Nephron (organoid): Measurements from ENCODE around the gene SPEM3.

Source experiments
- H3K27ac Mint-ChIP-seq, 3 experiments: 2 replicates each; pipeline ENCODE4 v1.8.0; 2020; ENCODE audit warnings: mixed read lengths in 3 of 3, mild to moderate bottlenecking in 2 of 3, moderate library complexity in 1 of 3
- H3K27me3 Mint-ChIP-seq: 2 replicates; pipeline ENCODE4 v1.8.0; 2021; ENCODE audit warnings: low read depth, mild to moderate bottlenecking, moderate library complexity, mixed read lengths
- H3K36me3 Mint-ChIP-seq: 2 replicates; pipeline ENCODE4 v1.8.0; 2020; ENCODE audit warnings: low read depth, mixed read lengths
- H3K4me1 Mint-ChIP-seq: 2 replicates; pipeline ENCODE4 v1.8.0; 2020; ENCODE audit warnings: mixed read lengths
- H3K4me3 Mint-ChIP-seq, 3 experiments: 2 replicates each; pipeline ENCODE4 v1.8.0; 2020; ENCODE audit warnings: mild to moderate bottlenecking in 3 of 3, mixed read lengths in 3 of 3, moderate library complexity in 2 of 3
- H3K9me3 Mint-ChIP-seq: 2 replicates; pipeline ENCODE4 v1.8.0; 2020; ENCODE audit warnings: mixed read lengths
- TF ChIP-seq, protein P1 (sequence below), 3 experiments: fragments of 200-600 bp; sonication (generic); IDR thresholded peaks; one replicate each; pipeline ENCODE4 v1.5.0; 2021; ENCODE audit warnings: antibody characterized with exemption in 3 of 3; ENCODE audit not compliant: unreplicated experiment in 3 of 3

SPEM3 gene

DNA sequence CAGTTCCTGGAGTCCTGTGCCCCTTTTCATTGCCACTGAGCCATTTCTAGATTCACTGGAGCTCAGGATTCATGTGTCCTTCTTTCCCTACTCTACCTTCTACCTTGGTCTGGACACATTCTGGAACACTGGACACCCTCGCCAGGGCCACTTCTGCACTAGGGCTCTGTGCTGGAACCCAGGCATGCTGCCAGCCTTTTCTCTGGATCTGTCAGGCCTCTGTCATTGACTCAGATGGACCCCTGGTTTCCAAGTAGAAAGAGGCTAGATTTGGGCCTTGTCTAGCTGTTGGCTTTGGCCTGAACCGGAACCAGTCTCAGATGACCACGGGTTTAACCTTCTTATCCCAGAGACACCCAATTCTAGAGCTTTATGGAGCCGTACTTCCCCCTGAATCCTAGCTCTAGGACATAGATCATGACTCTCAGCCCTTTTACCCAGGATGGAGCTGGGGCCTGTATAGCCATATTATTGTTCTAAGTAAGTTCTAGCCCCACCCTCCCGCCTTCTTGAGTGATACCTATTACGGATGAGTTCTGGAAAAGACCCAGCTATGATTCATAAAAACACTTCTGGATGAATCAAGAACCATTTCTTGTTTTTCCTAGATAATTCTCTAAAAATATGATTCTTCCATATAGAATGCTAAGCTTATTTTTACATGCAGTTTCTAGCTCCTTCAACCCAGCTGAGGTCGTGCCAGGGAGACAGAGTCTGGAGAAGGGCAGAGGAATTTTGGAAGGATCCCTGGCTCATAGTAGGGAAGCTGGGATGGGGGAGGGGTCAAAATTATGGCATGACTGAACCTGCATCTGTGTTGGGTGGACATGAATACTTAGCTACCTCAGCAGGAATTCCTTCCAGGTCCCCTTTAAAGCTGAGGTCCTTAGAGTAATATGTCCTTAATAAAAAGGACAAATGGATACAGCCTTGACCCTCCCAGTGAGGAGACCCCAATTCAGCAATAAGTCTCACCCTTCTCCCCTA lies 15.1 kb downstream of the SPEM3 start:
- Mint-ChIP-seq H3K4me3 (peak overlapping the region; percentile 82 to 94 (median 86)), H3K27me3 (peaks cover 4% of the 10 kb centered on the region), H3K9me3 (no peaks in the 10 kb centered on the region), H3K27ac (peak overlapping the region; percentile 66 to 86 (median 85)), H3K36me3 (peaks cover 4% of the 10 kb centered on the region), H3K4me1 (peaks cover 72% of the 10 kb centered on the region)
- TF ChIP-seq, protein P1, sequence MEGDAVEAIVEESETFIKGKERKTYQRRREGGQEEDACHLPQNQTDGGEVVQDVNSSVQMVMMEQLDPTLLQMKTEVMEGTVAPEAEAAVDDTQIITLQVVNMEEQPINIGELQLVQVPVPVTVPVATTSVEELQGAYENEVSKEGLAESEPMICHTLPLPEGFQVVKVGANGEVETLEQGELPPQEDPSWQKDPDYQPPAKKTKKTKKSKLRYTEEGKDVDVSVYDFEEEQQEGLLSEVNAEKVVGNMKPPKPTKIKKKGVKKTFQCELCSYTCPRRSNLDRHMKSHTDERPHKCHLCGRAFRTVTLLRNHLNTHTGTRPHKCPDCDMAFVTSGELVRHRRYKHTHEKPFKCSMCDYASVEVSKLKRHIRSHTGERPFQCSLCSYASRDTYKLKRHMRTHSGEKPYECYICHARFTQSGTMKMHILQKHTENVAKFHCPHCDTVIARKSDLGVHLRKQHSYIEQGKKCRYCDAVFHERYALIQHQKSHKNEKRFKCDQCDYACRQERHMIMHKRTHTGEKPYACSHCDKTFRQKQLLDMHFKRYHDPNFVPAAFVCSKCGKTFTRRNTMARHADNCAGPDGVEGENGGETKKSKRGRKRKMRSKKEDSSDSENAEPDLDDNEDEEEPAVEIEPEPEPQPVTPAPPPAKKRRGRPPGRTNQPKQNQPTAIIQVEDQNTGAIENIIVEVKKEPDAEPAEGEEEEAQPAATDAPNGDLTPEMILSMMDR (IDR thresholded peaks at IDR 0.05; ENCODE audit: unreplicated experiment in 3 of 3): no peak

DNA sequence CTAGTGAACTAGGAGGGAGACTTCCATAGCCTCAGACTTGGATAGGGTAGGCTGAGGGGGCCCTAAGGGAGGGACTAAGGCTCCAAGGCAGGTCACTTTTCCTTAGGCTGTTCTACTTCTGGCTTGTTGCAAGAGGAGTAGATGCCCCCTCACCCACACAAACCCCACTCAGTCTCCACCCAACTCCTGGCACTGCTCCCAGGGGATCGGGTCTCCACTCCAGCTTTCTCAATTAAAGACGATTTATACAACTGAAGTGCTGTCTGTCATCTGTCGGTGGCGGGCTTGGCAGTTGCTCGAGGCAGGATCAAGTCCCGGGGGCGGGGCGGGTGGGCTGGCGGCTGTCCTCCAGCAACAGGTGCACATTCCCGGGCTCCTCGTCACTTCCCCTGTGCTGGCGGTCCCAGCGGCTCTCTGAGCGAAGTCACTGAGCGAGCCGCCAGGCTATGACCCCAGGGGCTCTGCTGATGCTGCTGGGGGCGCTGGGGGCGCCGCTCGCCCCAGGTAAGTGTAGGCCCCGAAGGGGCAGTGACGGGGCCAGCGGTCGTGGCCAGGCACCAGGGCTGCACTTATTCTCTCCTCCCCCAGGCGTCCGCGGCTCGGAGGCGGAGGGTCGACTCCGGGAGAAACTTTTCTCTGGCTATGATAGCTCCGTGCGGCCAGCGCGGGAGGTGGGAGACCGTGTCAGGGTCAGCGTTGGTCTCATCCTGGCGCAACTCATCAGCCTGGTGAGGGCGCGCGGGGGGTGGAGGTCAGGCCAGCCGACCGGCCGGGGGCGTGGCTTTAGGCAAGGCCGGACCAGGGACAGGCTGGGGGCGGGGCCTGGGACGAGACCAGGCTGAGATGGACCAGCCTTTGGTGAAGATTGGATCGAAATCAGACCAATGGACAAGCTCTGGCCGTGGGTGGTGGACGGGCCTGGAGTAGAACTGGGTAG lies 16.3 kb downstream of the SPEM3 start, which contains the start of gene CHRNB1:
Gene CHRNB1 (plus strand): TSS at position 380 of the 937 bp plus-strand sequence. CDS start 67 bp downstream, at position 447.
- H3K36me3 Mint-ChIP-seq: peaks cover 5% of the 10 kb centered on the region
- peaks cover 4% of the 10 kb centered on the region for H3K27me3 Mint-ChIP-seq
- peak within 1 kb of the TSS; percentile 86 to 90 (median 87) for H3K27ac Mint-ChIP-seq
- TF ChIP-seq, protein P1 (IDR thresholded peaks at IDR 0.05; ENCODE audit: unreplicated experiment in 3 of 3): peak in 2 of 3 experiments; percentile 7 to 11
- H3K4me3 Mint-ChIP-seq: peak within 1 kb of the TSS; percentile 82 to 94 (median 86)
- H3K9me3 Mint-ChIP-seq: no peaks in the 10 kb centered on the region
- peaks cover 69% of the 10 kb centered on the region for H3K4me1 Mint-ChIP-seq

DNA sequence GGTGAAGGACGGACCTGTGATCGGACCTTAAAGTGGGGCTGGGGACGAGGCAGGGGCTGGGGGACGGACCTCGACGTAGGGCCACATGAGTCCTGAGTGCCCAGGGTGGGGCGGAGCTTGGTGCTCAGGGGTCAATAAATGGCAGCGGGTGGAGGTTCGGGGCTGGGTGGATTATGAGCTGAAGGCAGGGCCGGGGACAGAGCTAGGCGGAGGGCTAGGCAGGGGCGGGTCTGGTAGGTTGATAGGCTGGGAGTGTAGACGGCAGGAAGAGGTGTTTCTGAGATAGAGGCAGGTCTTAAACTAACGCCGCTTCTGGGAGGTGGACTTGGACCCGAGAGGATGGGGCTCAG lies 16.9 kb downstream of the SPEM3 start:
- Mint-ChIP-seq H3K36me3 (peaks cover 5% of the 10 kb centered on the region), H3K9me3 (no peaks in the 10 kb centered on the region), H3K27me3 (peaks cover 4% of the 10 kb centered on the region), H3K4me1 (peaks cover 63% of the 10 kb centered on the region), H3K4me3 (peak overlapping the region; percentile 82 to 94 (median 86)), H3K27ac (peak overlapping the region; percentile 86 to 90 (median 87))
- TF ChIP-seq, protein P1 (IDR thresholded peaks at IDR 0.05; ENCODE audit: unreplicated experiment in 3 of 3): no peak

DNA sequence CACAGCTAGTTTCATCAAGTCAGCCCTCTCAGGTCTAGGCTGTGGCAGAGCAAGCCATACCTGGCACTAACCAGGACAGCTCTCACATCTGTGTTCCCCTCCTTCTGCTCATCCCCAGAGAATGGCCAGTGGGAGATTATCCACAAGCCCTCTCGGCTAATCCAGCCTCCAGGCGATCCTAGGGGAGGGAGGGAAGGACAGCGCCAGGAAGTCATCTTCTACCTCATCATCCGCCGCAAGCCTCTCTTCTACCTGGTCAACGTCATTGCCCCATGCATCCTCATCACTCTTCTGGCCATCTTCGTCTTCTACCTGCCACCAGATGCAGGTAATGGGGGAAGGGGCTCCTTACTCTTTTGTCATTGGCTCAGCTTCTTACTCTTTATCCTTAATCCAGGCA lies 19.8 kb downstream of the SPEM3 start:
- Mint-ChIP-seq H3K27me3 (peaks cover 4% of the 10 kb centered on the region), H3K27ac (peak overlapping the region in 2 of 3 experiments; percentile 48 to 49), H3K9me3 (no peaks in the 10 kb centered on the region), H3K4me3 (peak overlapping the region in 2 of 3 experiments; percentile 50 to 82), H3K36me3 (peaks cover 9% of the 10 kb centered on the region), H3K4me1 (peaks cover 38% of the 10 kb centered on the region)
- TF ChIP-seq, protein P1 (IDR thresholded peaks at IDR 0.05; ENCODE audit: unreplicated experiment in 3 of 3): no peak

DNA sequence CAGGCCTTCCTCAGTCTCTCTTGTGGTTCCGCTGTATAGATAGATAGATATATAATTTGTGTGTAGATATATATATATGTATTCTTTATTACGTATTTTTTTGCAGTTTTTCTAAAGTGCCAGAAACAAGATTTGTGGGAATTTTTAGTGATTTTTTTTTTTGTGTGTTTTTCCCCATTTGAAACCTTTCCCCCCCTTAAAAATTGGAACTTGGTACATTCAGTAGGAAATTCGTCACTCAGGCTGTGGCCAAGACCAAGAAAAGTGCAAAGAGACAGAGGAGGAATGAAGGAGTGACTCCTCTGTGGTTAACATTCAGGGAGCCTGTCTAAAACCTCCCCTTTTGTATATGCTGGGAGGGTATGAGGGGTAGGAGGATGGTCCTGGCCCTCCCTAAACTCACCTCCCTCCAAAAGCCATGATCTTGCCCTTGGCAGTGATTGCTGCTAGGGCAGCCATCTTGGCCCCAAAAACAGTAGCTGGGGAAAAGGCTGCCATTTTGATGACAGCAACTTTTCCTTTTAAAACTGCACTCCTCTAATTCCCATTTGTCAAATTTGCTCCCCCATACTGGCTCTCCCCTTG lies 31.4 kb downstream of the SPEM3 start:
- Mint-ChIP-seq H3K36me3 (peaks cover 28% of the 10 kb centered on the region), H3K27ac (peak overlapping the region in 1 of 3 experiments; percentile 29), H3K4me3 (peak overlapping the region; percentile 19 to 38 (median 34))

More for the DNA sequence above, 31.4 kb downstream of the SPEM3 start:
- H3K4me1 Mint-ChIP-seq: peaks cover 11% of the 10 kb centered on the region
- H3K27me3 Mint-ChIP-seq: peaks cover 5% of the 10 kb centered on the region
- TF ChIP-seq, protein P1 (IDR thresholded peaks at IDR 0.05; ENCODE audit: unreplicated experiment in 3 of 3): no peak
- H3K9me3 Mint-ChIP-seq: no peaks in the 10 kb centered on the region
